Ramos (cell line): ENCODE results near the gene RRAGC.

ENCODE experiments used
- in situ Hi-C: fragments of 300-500 bp; cut with MboI; formaldehyde crosslinking; loops from one replicate; pipeline ENCODE4 v1.14.3; 2022; ENCODE audit warnings: low sequenced_read_pairs; ENCODE audit not compliant: unreplicated experiment

The RRAGC gene

GRCh38 chr1:38788341-38789336 is 70.9 kb downstream of the RRAGC start:
- in situ Hi-C loops: no loop called here
